IPS-15b (cell line): Measurements from ENCODE around the gene ZNF688.
"Not testable (repeated sequence)": the region's sequence is repeated elsewhere in the genome, so short reads cannot be mapped to it uniquely, and the experiment has no call there.

Experiments used
- H3K27me3 ChIP-seq: one replicate; pipeline ENCODE4 v1.6.1; 2013; ENCODE audit warnings: low read length; ENCODE audit not compliant: control insufficient read depth, insufficient read depth
- H3K36me3 ChIP-seq: one replicate; pipeline ENCODE4 v1.6.1; 2013; ENCODE audit warnings: low read length; ENCODE audit not compliant: control insufficient read depth, insufficient read depth
- H3K4me1 ChIP-seq: one replicate; pipeline ENCODE4 v1.6.1; 2013; ENCODE audit warnings: mild to moderate bottlenecking, low read length; ENCODE audit not compliant: control insufficient read depth, insufficient read depth
- H3K4me3 ChIP-seq: one replicate; pipeline ENCODE4 v1.5.1; 2013; ENCODE audit warnings: low read depth, low read length
- H3K9ac ChIP-seq: one replicate; pipeline ENCODE4 v1.6.1; 2013; ENCODE audit warnings: low read depth, mild to moderate bottlenecking, low read length
- H3K9me3 ChIP-seq: one replicate; pipeline ENCODE4 v1.6.1; 2013; ENCODE audit warnings: mild to moderate bottlenecking, low read length; ENCODE audit not compliant: control insufficient read depth, insufficient read depth

ZNF688 gene

GRCh38 chr16:30552956-30553355 lies 18.6 kb downstream of the ZNF688 start:
- Histone ChIP-seq H3K4me1 (peaks cover 4% of the 10 kb centered on the region), H3K36me3 (peaks cover 15% of the 10 kb centered on the region), H3K9me3 (no peaks in the 10 kb centered on the region)

GRCh38 chr16:30551781-30552180 lies 19.7 kb downstream of the ZNF688 start:
- Histone ChIP-seq H3K9ac (no peak overlapping the region), H3K27me3 (no peaks in the 10 kb centered on the region), H3K9me3 (no peaks in the 10 kb centered on the region), H3K4me1 (peaks cover 7% of the 10 kb centered on the region), H3K36me3 (peaks cover 15% of the 10 kb centered on the region), H3K4me3 (no peak overlapping the region)

More at GRCh38 chr16:30552956-30553355, 18.6 kb downstream of the ZNF688 start:
- no peaks in the 10 kb centered on the region for H3K27me3 ChIP-seq
- no peak overlapping the region for H3K9ac ChIP-seq
- H3K4me3 ChIP-seq = no peak overlapping the region

GRCh38 chr16:30548416-30549253 lies 22.9 kb downstream of the ZNF688 start:
- Histone ChIP-seq H3K4me1 (peaks cover 7% of the 10 kb centered on the region), H3K36me3 (no peaks in the 10 kb centered on the region), H3K9ac (no peak overlapping the region), H3K9me3 (no peaks in the 10 kb centered on the region), H3K27me3 (no peaks in the 10 kb centered on the region), H3K4me3 (peak overlapping the region; percentile 10)

GRCh38 chr16:30546115-30546514 lies 25.4 kb downstream of the ZNF688 start:
- peaks cover 14% of the 10 kb centered on the region for H3K4me1 ChIP-seq
- H3K9ac ChIP-seq = no peak overlapping the region
- no peaks in the 10 kb centered on the region for H3K36me3 ChIP-seq
- H3K4me3 ChIP-seq = no peak overlapping the region
- no peaks in the 10 kb centered on the region for H3K9me3 ChIP-seq
- H3K27me3 ChIP-seq = no peaks in the 10 kb centered on the region

- no peaks in the 10 kb centered on the region for H3K36me3 ChIP-seq
- H3K9me3 ChIP-seq = no peaks in the 10 kb centered on the region
- H3K9ac ChIP-seq = no peak overlapping the region
- H3K4me3 ChIP-seq = no peak overlapping the region
- peaks cover 10% of the 10 kb centered on the region for H3K4me1 ChIP-seq
- H3K27me3 ChIP-seq = no peaks in the 10 kb centered on the region
Measured at GRCh38 chr16:30543067-30543466, 28.4 kb downstream of the ZNF688 start.

GRCh38 chr16:30541502-30542329 lies 29.8 kb downstream of the ZNF688 start:
- Histone ChIP-seq H3K27me3 (no peaks in the 10 kb centered on the region), H3K9ac (no peak overlapping the region), H3K4me3 (no peak overlapping the region), H3K9me3 (no peaks in the 10 kb centered on the region), H3K4me1 (peaks cover 7% of the 10 kb centered on the region), H3K36me3 (no peaks in the 10 kb centered on the region)

- H3K9ac ChIP-seq, H3K36me3 ChIP-seq, H3K27me3 ChIP-seq, H3K4me1 ChIP-seq, H3K4me3 ChIP-seq, H3K9me3 ChIP-seq: not testable (repeated sequence)
Measured at GRCh38 chr16:30540916-30541464, 30.5 kb downstream of the ZNF688 start.

DNA sequence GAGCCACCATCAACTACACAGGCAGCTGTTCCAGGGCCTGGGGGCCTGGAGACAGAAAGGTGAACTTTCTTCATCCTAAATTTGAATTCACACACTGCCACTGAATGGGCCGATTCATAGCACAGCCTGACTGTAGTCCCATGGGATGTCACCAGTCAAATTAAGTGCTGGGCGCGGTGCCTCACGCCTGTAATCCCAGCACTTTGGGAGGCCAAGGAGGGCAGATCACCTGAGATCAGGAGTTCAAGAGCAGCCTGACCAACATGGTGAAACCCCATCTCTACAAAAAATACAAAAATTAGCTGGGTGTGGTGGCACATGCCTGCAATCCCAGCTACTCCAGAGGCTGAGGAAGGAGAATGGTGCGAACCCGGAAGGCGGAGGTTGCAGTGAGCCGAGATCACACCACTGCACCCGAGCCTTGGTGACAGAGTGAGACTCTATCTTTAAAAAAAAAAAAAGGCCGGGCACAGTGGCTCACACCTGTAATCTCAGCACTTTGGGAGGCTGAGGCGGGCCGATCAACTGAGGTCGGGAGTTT lies 31.5 kb downstream of the ZNF688 start:
- H3K9me3 ChIP-seq, H3K36me3 ChIP-seq, H3K9ac ChIP-seq, H3K27me3 ChIP-seq, H3K4me3 ChIP-seq: not testable (repeated sequence)
- peaks cover 13% of the 10 kb centered on the region for H3K4me1 ChIP-seq

DNA sequence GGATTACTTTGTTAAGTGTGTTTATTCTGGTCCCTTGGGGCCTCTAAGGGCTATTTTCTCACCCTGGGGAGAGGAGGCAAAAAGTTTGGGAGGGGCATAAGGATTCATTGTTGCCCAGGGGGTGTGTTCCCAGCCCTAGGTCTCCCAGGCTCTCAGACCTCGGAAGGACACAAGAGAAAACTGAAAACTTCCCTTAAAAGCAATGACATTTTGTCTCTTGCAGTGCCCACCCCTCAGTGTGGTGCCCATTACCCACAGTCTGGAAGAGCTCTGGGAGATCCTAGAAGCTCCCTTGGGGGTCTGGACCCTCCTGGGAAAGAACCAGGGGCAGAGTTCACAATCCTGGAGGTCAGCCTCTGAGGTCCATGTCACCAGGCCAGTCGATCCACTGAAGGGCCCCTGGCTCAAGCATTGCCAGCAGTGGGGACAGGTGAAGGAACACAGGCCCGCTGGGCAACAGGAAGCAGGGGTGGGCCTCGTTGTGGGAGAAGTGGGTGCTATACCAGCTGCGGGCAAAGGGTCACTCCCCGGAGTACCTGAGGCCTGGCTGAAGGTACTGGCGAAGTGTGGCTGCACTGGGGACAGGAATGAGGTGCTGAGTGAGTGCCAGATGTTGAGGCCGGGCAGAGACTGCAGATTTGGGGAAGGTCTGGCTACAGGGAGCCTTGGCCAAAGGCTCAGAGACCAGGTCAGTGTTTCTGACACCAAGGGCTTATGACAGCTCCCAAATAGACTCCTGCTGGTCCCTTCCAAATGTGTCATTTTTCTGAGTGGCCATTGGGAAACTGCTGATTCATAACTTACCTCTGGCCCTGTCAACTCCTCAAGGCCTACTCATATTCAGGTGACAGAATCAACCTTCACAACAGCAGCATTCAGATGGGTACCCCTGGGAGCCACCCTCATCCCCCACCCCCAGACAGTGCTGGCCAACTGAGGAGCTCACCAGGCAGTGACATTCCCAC lies 32.2 kb downstream of the ZNF688 start:
- no peaks in the 10 kb centered on the region for H3K9me3 ChIP-seq
- H3K36me3 ChIP-seq = no peaks in the 10 kb centered on the region
- H3K27me3 ChIP-seq = no peaks in the 10 kb centered on the region
- H3K9ac ChIP-seq = no peak overlapping the region
- H3K4me1 ChIP-seq = peaks cover 13% of the 10 kb centered on the region
- no peak overlapping the region for H3K4me3 ChIP-seq

DNA sequence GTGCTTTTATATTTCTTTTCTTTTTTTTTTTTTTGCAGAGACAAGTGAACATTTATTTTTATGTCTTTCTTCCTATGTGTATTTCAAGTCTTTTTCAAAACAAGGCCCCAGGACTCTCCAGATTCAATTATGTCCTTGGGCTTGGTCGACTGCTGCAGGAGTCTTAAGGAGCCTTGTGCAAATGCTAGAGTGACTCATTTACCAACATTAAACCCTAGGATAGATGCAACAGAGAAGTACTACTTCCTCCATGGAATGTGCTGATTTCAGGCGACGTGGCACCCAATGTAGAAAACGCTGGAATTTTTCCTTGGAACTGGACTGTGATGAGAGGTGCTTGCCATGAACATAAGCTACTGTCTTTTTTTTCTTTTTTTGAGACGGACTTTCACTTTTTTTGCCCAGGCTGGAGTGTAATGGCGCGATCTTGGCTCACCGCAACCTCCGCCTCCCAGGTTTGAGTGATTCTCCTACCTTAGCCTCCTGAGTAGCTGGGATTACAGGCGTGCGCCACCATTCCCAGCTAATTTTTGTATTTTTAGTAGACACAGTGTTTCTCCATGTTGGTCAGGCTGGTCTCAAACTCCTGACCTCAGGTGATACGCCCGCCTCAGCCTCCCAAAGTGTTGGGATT lies 35.0 kb downstream of the ZNF688 start:
- H3K36me3 ChIP-seq, H3K27me3 ChIP-seq, H3K4me1 ChIP-seq, H3K9ac ChIP-seq, H3K9me3 ChIP-seq: not testable (repeated sequence)
- H3K4me3 ChIP-seq = peak overlapping the region; percentile 58
